ENCODE data around the gene FSD1L. TPM values are rescaled to one million over a fixed set of nuclear protein-coding genes. Genes with fewer than 3 reads are reported as not detected.

The FSD1L gene
- total and polyA plus RNA-seq, 12 donors: 2.6 to 11.1 (median 6.7) TPM

DNA sequence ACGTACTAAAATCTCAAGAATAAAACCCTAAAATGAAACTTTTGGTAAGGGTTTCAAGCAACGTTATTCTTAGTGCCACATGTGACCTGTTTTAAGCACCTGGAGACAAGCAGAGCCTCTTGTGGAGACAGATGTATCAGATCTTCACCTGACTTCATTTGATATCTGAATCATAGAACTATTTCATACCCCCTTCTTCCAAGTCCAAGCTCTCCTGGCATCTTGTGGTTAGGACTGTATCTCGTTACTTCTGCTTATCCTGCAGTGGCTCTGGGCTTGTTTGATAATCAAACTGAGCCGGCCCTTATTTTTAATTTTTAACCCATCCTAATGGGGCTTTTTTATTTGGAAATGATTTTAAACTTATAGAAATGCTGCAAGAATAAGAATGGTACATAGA is 11.1 kb upstream of the FSD1L start:
- H3K27me3 ChIP-seq: no peaks in the 10 kb centered on the region
- intact Hi-C loops (cut with DNase I): loop anchor here in 1 of 2 donors (10.0 kb wide), 1 partner anchor 258 kb away; the partner anchor contains the start of gene TMEM38B
- peaks cover 9 to 11% of the 10 kb centered on the region in 2 donors for H3K4me1 ChIP-seq (replicated peaks in 1 of 2)

GRCh38 chr9:105437704-105438103 is 10.1 kb upstream of the FSD1L start:
- H3K9me3 ChIP-seq (replicated peaks in 1 of 3): no peaks in the 10 kb centered on the region
- no peak overlapping the region for H3K4me3 ChIP-seq
- 87 to 100% (median 88%) methylated on average over 1 of the region's 1 CpG for WGBS, 4 donors
- no peak overlapping the region for H3K27ac ChIP-seq
- H3K36me3 ChIP-seq (replicated peaks in 1 of 2): no peaks in the 10 kb centered on the region
- DNase-seq: no peak
- no peak for TF ChIP-seq POLR2A (IDR thresholded peaks at IDR 0.05)
- intact Hi-C loops (cut with DNase I): loop anchor here in 1 of 2 donors (10.0 kb wide), 1 partner anchor 257 kb away; the partner anchor contains the start of gene TMEM38B
- no peaks in the 10 kb centered on the region for H3K27me3 ChIP-seq
- peaks cover 14 to 15% of the 10 kb centered on the region in 2 donors for H3K4me1 ChIP-seq (replicated peaks in 1 of 2)

More for the DNA sequence above, 11.1 kb upstream of the FSD1L start:
- H3K36me3 ChIP-seq (replicated peaks in 1 of 2): no peaks in the 10 kb centered on the region
- no peak overlapping the region for H3K27ac ChIP-seq
- DNase-seq: no peak
- H3K4me3 ChIP-seq: no peak overlapping the region
- no peaks in the 10 kb centered on the region for H3K9me3 ChIP-seq (replicated peaks in 1 of 3)
- WGBS, 4 donors: 88 to 90% (median 89%) methylated on average over 4 of the region's 4 CpGs
- TF ChIP-seq POLR2A (IDR thresholded peaks at IDR 0.05): no peak
- TF ChIP-seq, protein P1, sequence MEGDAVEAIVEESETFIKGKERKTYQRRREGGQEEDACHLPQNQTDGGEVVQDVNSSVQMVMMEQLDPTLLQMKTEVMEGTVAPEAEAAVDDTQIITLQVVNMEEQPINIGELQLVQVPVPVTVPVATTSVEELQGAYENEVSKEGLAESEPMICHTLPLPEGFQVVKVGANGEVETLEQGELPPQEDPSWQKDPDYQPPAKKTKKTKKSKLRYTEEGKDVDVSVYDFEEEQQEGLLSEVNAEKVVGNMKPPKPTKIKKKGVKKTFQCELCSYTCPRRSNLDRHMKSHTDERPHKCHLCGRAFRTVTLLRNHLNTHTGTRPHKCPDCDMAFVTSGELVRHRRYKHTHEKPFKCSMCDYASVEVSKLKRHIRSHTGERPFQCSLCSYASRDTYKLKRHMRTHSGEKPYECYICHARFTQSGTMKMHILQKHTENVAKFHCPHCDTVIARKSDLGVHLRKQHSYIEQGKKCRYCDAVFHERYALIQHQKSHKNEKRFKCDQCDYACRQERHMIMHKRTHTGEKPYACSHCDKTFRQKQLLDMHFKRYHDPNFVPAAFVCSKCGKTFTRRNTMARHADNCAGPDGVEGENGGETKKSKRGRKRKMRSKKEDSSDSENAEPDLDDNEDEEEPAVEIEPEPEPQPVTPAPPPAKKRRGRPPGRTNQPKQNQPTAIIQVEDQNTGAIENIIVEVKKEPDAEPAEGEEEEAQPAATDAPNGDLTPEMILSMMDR (IDR thresholded peaks at IDR 0.05): no peak

- peaks cover 14 to 15% of the 10 kb centered on the region in 2 donors for H3K4me1 ChIP-seq (replicated peaks in 1 of 2)
- no peak overlapping the region for H3K27ac ChIP-seq
- H3K9me3 ChIP-seq (replicated peaks in 1 of 3): no peaks in the 10 kb centered on the region
- H3K4me3 ChIP-seq: no peak overlapping the region
- TF ChIP-seq POLR2A (IDR thresholded peaks at IDR 0.05): no peak
- TF ChIP-seq, protein P1 (IDR thresholded peaks at IDR 0.05): no peak
- DNase-seq: no peak
- 72 to 77% (median 75%) methylated on average over 8 of the region's 8 CpGs for WGBS, 4 donors
- no peaks in the 10 kb centered on the region for H3K27me3 ChIP-seq
- intact Hi-C loops (cut with DNase I): loop anchor here in 1 of 2 donors (10.0 kb wide), 1 partner anchor 257 kb away; the partner anchor contains the start of gene TMEM38B
- H3K36me3 ChIP-seq (replicated peaks in 1 of 2): no peaks in the 10 kb centered on the region
Measured at GRCh38 chr9:105438141-105438806, 9.6 kb upstream of the FSD1L start.

DNA sequence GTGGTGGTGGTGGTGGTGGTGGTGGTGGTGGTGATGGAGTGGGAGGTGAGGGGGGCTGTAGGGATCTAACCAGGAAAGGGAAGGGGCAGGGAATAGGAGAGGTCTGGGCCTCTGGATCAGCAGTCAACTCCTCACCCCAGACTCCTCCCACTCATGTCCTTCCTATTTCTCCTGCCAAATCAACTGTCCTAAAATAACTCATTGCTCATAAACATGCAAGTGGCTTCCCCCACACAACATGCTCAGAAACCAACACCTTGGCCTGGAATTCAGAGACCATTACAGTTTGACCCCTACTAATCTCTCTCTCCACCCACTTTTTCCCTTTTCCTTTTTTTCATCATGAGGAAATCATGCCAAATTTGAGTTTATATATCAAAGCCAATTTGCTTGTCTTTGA is 8.4 kb upstream of the FSD1L start:
- TF ChIP-seq, protein P1 (IDR thresholded peaks at IDR 0.05): no peak
- TF ChIP-seq POLR2A (IDR thresholded peaks at IDR 0.05): no peak
- Histone ChIP-seq H3K4me1 (replicated peaks in 1 of 2) (peaks cover 14 to 15% of the 10 kb centered on the region in 2 donors), H3K27ac (no peak overlapping the region), H3K9me3 (replicated peaks in 1 of 3) (no peaks in the 10 kb centered on the region), H3K27me3 (no peaks in the 10 kb centered on the region), H3K36me3 (replicated peaks in 1 of 2) (no peaks in the 10 kb centered on the region), H3K4me3 (no peak overlapping the region)
- DNase-seq: no peak
- intact Hi-C loops (cut with DNase I): loop anchor here in 1 of 2 donors (10.0 kb wide), 1 partner anchor 255 kb away; the partner anchor contains the start of gene TMEM38B
